Measurements from ENCODE around the gene PLPP4.

DNA sequence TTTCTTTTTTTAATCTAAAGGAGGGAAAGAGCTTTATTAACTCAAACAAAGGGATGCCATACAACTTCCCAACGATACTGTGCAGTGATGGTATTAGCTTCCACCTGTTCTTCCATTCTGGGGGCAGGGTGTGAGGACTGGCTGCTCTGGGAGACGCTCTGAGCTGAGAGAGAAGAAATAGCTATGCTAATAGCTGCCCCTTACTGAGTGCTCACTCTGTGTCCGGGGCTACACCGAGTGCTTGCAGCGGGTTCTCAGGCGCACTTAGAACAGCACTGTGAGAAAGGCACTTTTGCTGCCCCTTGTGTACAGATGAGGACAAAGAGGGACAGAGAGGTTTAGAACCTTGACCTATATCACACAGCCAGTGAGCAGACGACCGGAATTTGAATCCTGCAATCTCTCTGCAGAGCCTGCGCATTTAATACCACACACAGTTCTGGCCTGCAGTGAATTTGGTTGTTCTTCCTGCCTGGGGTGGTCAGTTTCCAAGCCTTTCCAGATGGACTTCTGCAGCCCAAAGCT is 142.2 kb downstream of the PLPP4 start:
- TF ChIP-seq, protein P1, sequence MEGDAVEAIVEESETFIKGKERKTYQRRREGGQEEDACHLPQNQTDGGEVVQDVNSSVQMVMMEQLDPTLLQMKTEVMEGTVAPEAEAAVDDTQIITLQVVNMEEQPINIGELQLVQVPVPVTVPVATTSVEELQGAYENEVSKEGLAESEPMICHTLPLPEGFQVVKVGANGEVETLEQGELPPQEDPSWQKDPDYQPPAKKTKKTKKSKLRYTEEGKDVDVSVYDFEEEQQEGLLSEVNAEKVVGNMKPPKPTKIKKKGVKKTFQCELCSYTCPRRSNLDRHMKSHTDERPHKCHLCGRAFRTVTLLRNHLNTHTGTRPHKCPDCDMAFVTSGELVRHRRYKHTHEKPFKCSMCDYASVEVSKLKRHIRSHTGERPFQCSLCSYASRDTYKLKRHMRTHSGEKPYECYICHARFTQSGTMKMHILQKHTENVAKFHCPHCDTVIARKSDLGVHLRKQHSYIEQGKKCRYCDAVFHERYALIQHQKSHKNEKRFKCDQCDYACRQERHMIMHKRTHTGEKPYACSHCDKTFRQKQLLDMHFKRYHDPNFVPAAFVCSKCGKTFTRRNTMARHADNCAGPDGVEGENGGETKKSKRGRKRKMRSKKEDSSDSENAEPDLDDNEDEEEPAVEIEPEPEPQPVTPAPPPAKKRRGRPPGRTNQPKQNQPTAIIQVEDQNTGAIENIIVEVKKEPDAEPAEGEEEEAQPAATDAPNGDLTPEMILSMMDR (IDR thresholded peaks at IDR 0.05; ENCODE audit: low read depth, low read length, poor library complexity, severe bottlenecking) = no peak
- TF ChIP-seq EZH2phosphoT487 (IDR thresholded peaks at IDR 0.05; ENCODE audit: borderline replicate concordance, low read length) = no peak
